IPS DF 4.7 (cell line): ENCODE measurements around the gene SIAH3.
A peak's percentile ranks its signal among the peaks of the same experiment; 100 is the strongest.

Experiments
- DNase-seq: peaks from one replicate; pipeline ENCODE4 v3.0.0-alpha.2; 2013; ENCODE audit warnings: low spot score; ENCODE audit errors: extremely low read depth

SIAH3 gene

DNA sequence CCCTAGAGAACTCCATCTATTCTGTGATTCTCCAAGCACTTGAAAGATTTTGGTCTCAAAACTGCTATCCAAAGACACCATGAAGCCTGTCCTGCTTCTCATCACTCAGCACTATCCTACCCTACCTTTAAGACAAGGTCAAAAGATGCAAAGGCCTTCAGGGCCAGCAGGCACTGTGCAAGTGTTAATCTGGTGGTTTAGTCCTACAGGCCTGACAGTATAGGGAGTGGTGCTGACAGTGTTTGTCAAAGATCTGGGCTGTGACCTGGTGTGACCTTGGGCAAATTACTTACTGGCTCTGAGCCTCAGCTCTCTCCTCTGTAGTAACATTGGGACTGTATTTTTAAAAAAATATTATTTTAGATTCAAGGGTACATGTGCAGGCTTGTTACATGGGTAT lies 28.0 kb downstream of the SIAH3 start:
- DNase-seq, result no peak

DNA sequence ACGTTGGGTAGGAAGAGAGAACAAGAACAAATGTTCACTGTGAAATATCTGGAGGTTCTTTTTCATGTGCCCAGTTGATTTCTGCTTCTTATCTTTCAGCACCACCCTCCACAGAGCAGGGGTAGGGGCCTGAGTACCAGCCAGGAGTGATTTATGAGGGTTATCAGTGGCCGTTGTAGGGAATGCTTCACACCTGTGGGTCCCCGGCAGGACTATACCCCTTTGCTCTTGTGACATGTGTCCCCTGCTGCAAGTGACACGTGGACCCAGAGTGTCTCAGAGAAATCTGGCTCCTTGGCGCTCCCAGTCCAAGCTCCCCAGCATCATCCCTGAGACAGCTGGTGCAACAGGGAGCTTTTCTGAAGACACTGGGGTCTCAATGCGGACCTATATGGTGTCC lies 29.7 kb downstream of the SIAH3 start:
- no peak for DNase-seq

DNA sequence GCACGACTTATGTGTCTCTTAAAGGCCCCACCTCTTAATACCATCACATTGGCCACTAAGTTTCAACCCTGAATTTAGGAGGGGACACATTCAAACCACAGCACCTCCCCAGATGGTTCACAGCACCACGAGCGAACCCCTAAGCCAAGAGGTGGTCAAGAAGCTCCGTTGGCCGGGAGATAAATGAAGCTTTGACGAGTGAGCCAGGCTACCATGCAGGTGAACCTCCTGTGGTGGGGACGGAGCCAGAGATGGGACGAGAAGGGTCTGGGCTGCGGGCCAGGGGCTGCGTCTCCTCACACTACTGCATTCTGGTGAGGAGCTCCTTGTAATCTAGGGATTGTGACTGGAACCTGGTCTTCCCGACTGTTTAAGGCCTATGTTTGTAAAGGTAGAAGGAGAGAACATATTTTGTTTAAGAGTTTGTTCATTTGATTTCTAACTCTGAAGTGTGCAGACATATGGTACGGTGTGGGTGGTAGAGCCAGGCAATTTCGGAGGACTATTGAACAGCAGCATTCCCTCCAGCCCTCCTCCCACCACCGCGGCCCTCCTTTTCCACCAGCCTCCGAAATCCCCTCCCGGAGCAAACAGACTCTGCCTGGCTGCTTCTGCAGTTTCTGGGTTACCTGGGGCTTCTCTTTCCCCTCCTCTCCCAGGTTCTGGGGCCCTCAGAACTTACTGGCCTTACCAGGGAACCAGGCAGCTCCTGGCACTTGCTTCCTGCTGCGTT lies 31.3 kb downstream of the SIAH3 start:
- no peak for DNase-seq

DNA sequence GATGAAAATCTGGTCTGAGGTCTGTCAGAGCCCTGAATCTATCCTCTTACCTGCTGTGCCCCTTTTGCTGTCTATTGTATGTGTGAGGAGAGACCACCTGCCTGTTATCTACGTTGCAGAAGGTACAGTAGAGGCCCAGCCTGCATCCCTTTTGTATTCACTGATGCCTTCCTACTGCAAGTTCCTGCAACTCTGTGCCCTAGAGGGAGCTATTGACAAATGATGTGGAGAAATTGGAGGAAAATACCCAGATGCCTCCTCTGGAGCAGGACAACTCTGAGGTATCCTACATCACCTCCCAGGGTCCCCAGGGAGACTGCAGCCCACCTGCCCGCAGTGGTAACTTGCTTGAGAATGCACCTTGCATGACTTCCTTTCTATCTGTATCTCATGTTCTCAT lies 33.7 kb downstream of the SIAH3 start:
- peak; percentile 14 for DNase-seq

DNA sequence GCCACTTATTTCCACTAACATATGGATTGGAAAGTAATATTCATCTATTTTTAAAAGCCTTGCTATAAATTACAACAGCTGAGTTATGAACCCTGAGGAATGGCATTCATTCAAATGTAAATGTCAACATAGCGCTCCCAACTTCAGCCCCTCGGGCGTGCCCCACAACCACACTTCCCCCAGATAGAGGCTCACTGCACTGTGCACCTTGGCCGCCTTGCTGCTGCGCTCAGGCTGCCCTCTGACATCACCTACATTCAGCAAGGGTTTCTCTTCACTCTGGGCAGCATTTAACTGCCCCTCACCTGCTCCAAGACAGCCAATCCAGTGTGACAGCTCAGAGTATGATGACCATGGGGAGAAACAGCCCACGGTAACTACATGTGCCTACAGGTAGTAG lies 35.1 kb downstream of the SIAH3 start:
- no peak for DNase-seq

DNA sequence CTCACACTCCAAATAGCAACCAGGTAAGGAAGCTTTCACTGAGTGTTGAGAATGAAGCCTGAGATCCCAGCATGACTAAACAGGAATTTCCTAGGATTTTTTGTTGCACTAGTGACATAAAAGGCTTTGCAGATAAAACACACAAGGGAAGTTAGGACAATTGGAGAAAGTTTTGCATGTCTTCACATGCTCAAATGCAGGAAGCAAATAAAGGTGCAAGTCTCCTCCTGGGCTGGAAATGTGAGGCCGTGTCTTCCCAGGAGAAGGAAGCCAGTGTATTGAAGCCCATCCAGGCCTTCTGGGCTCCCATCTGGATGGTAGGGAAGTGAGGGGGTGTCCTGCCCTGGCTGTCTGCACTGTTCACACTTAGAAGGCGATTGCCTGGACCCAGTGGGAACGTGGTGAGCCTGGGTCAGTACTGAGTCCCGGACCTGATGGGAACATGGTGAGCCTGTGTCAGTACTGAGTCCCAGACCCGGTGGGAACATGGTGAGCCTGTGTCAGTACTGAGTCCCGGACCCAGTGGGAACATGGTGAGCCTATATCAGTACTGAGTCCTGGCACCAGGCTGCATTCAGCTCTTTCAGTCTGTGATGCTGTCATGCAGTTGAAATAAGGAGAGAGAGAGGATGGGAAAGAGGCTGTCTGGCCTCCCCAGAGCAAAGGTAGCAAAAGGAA lies 38.7 kb downstream of the SIAH3 start:
- no peak for DNase-seq

DNA sequence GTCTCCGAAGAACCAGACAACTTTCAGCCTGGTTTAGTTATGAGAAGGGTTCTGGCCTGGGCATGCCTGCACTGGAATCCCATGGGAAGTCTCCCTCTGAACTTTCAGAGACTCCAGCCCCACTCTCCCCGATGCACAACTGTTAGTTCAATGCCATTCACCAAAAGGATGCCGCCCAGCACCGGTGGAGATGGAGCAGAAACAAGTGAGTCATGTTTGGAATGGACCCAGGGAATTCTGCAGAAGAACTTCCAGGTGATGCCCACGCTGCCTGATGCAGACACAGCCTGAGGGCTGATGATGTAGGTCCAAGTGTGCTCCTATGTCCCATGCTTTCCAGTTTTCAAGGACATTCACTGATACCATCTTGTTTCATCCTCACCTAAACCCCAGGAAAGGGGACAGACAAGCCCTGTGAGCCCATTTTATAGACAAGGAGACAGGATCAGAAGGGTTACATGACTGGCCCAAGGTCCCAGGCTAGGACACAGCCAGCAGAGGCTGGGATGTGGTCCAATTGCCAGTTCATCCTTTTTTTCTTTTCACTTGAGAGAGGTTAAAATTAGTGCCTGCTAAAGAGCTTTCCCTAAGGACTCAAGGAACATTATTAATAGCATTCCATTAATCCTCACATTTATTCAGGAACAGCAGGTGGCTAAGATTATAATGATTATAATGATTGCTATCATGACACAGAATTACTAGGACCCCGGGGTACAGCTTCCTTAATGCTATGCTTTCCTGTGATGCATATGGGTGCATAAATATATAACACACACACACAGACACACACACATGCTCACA lies 39.5 kb downstream of the SIAH3 start:
- DNase-seq, result no peak

DNA sequence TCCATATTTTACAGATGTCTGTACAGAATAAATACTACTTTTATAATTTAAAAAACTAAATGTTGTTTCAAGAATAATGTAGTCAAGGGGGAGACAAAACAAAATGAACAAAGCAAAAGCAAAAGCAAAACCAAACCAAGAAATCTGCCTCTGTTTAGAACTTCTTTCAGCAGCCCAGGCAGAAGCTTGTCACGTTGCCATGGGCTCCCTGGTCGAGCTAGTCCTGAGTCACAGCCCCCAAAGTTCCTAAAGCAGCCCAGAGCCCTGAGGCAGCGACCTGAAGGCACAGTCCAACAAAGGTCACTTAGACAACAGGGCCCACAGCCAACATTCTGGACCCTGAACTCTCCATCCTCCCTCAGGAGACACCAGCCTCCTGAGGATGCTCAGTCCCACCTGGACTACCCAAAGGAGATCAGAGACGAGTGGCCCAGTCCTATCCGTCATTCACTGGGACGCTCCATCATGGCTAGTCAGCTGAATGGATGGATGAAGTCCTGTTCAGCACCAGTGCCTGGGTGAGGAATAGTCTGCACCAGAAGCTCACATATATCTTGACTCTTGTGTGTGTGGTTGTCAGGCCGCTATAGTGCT lies 41.7 kb downstream of the SIAH3 start:
- no peak for DNase-seq

DNA sequence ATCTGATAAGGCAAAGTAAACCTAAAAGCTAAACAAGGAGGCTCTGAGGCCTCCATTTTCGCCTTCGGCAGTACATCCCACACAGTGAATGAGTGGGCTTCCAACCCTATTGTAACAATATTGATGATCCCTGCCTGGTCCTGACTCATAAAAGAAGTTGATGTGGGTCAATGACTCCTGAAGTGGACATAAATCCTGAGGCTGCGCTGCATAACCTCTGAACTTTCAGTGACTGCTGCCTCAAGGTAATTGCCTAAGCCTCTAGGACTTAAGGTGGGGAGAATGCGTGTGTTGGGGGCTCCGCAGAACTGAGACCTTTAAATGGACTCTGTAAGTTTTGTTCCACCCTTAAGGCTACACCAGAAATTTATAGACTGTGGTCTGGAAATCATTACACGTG lies 42.6 kb downstream of the SIAH3 start:
- no peak for DNase-seq

DNA sequence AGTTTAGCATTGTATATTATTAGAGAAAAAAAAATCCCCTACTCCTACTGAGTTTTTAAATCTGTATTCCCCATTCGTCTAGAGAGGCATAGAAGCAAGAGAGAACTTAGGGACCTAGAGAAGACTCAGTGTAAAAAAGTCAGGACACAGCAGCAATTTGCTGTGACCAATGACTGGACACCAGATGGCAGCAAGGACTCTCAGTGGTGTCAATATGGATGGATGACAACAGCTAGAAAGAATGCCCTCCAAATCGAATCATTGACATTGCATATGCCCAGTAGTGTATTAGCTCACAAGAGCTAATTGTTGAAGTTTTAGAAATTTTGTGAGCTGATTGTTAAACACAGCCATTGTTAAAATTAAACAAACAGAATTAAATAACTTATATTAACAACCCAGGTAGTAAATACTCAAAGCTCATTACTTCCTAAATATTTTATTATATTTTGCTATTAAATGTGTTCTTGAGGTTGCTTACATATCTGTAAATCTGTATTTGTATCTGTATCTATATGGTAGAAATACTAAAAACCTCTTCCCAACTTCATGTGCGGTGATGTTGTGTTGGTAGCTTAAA lies 43.9 kb downstream of the SIAH3 start:
- peak; percentile 36 for DNase-seq

DNA sequence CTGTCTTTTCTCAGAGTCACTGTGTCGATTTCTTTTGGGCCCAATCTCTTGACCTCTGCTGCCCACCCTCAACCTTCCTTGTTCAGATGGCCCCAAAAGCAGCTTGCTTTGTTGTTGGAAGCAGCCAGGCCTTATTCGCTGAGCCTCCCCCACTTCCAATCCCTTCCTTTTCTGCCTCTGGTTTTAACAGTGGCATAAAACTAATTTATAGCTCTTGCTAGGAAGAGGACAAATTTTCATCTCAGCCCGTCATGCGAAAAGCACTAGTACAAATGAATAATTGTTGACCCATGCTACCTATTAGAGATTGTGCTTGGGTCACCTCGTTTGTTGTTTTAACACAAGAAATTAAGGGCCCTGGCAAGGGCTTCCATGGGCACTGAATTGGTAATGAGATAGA lies 51.1 kb downstream of the SIAH3 start:
- DNase-seq, result no peak

DNA sequence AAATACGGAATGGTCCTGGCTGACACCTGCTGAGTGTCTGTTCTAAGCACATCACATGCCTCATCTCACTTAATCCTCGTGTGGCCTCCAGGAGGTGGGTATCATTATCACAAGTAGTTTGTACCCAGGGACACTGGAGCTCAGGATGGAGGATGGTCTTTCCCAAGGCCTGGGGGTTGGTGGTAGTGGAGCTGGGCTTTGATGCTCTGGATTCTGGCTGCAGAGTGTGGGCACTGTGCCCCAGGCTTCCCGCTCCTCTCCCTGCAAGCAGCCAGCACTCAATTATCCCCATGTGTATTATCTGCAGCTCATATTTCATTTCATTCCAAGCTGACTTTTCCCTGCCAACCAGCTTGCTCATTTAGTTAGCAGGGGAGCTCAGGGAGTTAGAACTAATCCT lies 52.1 kb downstream of the SIAH3 start:
- DNase-seq, result no peak

DNA sequence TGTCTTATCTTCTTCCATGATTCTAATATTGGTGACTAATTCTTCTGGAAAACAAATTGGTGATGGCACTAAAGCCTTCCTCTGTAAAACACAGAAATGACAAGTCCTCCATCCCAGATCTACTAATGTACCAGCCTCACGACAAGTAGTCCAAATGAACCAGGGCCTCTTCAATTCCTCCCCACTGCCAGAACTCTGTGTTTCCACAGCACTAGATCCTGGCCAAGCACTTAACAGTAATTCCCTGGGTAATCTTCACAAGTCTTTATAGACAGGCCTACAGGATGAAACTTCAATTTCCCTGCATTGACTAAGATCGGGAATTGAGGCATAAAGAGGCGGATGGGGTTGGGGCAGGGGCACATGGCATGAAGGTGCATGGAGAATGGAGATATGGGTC lies 52.7 kb downstream of the SIAH3 start:
- DNase-seq, result no peak

DNA sequence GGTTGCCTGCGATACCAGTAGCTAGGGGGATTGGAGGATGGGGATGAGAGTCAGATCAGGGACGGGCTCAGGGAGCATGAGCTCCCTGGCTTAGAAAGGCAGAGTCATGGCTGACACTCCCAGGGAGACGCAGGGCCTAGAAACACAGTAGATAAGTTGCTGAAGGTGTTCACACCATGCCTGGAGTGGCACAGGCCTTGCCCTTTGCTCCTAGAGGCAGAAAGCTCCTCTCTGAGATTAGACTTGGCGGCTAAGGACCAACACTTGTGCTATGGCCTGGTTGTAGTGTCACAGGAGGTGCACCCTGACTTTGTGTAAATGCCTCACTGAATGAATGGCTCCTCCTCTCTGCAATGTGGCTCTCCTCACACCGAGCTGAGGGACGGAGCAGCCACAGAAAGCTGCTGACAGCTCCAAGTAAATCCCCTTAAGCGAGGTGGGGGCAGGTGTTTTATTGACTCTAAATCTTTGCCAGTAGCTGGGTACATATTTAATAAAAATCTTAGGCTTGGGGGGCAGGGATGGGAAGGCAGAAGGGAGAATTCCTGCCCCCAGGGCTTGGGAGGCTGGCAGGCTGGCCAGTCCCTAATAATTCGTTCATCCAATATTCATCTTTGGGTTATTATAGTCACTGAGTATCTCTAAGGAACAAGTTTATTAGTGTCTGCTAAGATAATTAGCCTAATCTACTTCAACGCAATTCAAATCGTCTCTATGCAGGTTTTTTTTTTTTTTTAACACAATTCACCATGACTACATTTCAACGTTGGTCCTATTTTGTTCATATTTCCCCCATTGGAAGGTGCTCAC lies 54.9 kb downstream of the SIAH3 start:
- no peak for DNase-seq

DNA sequence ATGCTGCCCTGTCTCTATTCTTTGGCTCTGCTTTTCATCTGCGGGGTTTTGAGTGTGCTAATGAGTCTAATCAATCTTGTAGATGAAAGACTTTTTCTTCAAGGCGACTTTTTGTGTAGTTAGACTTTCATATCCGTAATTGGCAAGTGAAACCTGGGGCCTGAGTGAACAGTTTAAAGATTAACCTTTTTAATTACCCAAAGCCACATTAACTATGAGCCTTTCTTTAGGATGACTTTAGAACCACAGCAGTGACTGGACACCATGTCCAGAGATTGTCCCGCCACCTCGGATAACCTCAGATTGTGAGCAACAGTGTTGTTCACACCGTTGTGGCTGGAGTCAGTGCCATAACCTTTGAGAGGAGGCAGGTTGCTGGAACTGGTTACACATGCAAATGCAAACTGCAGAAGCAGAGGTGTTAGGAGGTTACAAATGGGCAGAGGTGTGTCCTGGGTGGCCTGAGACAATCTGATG lies 58.7 kb downstream of the SIAH3 start:
- DNase-seq, result no peak

DNA sequence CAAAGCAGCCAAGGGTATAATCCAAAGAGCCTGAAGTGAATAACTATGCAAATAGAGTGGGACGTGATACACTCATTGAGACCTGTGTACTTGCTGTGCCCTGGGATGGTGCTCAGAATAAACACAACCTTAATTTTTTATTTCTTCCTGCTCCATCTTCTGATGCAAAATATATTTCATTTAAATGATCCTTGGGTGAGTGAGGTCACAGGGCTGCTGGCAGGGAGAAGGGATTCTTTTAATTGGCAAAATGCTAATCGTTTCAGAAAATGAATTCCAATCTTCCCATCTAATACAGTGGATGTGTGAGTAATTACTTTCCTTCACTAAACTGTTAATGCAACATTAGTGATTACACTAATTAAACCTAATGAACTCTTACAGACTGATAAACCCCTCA lies 63.5 kb downstream of the SIAH3 start:
- no peak for DNase-seq

DNA sequence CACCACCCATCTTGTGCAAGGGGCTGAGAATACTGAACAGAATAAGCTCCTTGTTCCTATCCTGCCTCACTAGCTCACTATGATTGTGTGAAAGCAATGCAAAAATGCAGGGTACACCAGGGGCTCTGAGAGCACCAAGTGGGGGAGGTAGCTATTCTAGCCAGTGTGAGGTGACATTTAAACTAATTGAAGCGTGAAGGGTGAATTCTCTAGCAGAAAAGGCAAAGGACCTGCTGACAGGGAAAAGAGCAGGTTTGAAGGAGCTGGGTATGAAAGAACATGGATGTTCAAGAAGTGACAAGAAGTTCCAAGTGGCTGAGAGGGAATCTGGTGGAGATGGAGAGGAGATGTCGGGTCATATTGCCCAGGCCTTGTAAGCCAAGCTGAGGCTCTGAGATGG lies 64.2 kb downstream of the SIAH3 start:
- no peak for DNase-seq

DNA sequence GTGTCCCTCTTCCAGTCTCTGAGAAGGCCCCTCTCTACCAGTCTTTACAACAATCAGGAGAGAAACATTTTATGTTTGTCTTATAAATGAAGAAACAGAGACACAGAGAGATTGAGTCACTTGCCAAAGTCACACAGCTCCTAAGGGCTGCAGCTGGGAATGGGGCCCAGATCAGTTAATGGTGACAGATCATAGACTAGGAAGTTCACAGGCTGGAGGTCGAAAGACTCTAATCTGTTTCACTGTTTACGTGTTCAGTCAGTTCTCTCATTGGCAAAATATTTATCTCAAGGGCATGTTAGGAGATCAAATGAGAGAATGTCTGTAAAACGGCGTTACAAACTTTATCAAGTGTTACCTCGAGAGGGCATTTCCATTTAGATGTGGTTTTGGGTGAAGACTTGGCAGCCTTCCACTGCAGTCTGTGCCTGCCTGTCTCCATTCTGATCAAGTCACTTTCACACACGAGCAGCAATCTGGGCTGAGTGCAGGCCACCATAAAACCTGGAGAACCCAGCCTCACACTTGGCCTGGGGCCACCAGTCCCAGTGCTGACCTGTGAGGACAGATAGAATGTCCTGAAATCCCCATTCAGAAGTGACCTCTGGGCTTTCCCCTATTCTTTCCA lies 65.1 kb downstream of the SIAH3 start:
- DNase-seq, result no peak

DNA sequence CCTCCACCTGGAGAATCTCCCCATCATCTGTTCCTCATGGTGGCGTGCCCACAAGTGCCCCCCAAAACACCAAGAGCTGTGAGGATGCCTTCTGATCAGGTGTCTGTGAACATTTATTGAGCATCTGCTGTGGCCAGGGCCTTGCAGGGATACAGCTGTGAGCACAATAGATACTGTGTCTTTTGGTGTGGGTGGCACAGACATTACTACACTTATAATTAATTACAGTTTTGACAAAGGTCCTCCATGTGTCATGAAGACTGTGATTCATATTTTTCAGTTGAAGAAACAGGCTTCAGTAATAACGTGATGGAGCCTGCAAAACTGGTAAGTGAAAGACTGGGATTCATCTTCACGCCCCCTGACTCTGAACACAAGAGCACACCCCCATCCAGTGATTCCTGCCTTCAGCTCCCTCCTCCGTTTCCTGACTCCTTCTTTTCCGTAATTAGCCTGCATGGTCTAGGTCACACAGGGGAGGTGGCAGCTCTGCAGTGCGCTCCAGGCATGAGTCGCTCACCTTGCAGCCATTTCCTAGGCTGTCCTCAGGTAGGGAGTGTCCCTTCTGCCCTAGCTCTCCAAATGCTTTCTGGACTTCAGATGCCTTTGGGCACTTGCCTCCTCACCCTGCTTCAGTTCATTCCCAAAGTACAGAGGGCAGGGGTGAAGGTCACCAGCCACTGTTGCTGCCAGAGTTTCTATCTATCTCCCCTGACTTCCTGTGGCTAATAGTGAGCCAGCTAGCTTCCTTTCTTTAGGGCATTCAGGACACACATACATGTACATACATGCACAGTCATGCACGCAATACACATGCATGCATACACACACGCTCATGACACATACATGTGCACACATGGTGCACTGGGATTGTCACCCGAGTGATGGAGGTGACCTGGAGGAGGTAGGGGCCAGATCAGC lies 66.5 kb downstream of the SIAH3 start:
- no peak for DNase-seq
